ENCODE data around the gene FRY. TPM values are rescaled to one million over a fixed set of nuclear protein-coding genes. Genes with fewer than 3 reads are reported as not detected.

FRY gene
- total RNA-seq, 1 donor, result 12.3 TPM

- Histone ChIP-seq H4K20me1 (ENCODE audit: insufficient read depth, low read length) (no peaks in the 10 kb centered on the region), H3K4me1 (ENCODE audit: insufficient read depth, low read length) (no peaks in the 10 kb centered on the region), H3K79me2 (ENCODE audit: insufficient read depth, low read length) (no peaks in the 10 kb centered on the region), H3K4me2 (ENCODE audit: insufficient read depth, low read length) (no peak overlapping the region), H3K36me3 (ENCODE audit: insufficient read depth, low read length) (no peaks in the 10 kb centered on the region), H2AFZ (ENCODE audit: low read length) (no peak overlapping the region), H3K27me3 (ENCODE audit: insufficient read depth, low read length) (no peaks in the 10 kb centered on the region), H3K27ac (ENCODE audit: low read depth, low read length) (no peak overlapping the region), H3K9me3 (ENCODE audit: low read depth, low read length) (no peaks in the 10 kb centered on the region), H3K4me3 (ENCODE audit: insufficient read depth, low read length) (no peak overlapping the region)
- no peak for DNase-seq (ENCODE audit: insufficient read length, low spot score, missing footprints)
- no peak for TF ChIP-seq CTCF (IDR thresholded peaks at IDR 0.05; ENCODE audit: extremely low read depth, low read depth, low read length)
These were observed 171.6 kb downstream of the FRY start for GRCh38 chr13:32203221-32203620.

GRCh38 chr13:32203736-32204135 lies 172.2 kb downstream of the FRY start:
- no peaks in the 10 kb centered on the region for H3K79me2 ChIP-seq (ENCODE audit: insufficient read depth, low read length)
- H3K4me2 ChIP-seq (ENCODE audit: insufficient read depth, low read length), result no peak overlapping the region
- H3K9me3 ChIP-seq (ENCODE audit: low read depth, low read length), result no peaks in the 10 kb centered on the region
- no peaks in the 10 kb centered on the region for H3K36me3 ChIP-seq (ENCODE audit: insufficient read depth, low read length)
- no peaks in the 10 kb centered on the region for H3K4me1 ChIP-seq (ENCODE audit: insufficient read depth, low read length)
- no peak for TF ChIP-seq CTCF (IDR thresholded peaks at IDR 0.05; ENCODE audit: extremely low read depth, low read depth, low read length)
- no peaks in the 10 kb centered on the region for H4K20me1 ChIP-seq (ENCODE audit: insufficient read depth, low read length)
- H3K4me3 ChIP-seq (ENCODE audit: insufficient read depth, low read length), result no peak overlapping the region
- H3K27ac ChIP-seq (ENCODE audit: low read depth, low read length), result no peak overlapping the region
- DNase-seq (ENCODE audit: insufficient read length, low spot score, missing footprints), result no peak
- no peak overlapping the region for H2AFZ ChIP-seq (ENCODE audit: low read length)
- no peaks in the 10 kb centered on the region for H3K27me3 ChIP-seq (ENCODE audit: insufficient read depth, low read length)

- H3K27me3 ChIP-seq (ENCODE audit: insufficient read depth, low read length), result no peaks in the 10 kb centered on the region
- TF ChIP-seq CTCF (IDR thresholded peaks at IDR 0.05; ENCODE audit: extremely low read depth, low read depth, low read length), result no peak
- H3K9me3 ChIP-seq (ENCODE audit: low read depth, low read length), result no peaks in the 10 kb centered on the region
- DNase-seq (ENCODE audit: insufficient read length, low spot score, missing footprints), result no peak
- no peak overlapping the region for H2AFZ ChIP-seq (ENCODE audit: low read length)
- H3K27ac ChIP-seq (ENCODE audit: low read depth, low read length), result no peak overlapping the region
- H3K4me2 ChIP-seq (ENCODE audit: insufficient read depth, low read length), result no peak overlapping the region
- peaks cover 6% of the 10 kb centered on the region for H3K4me1 ChIP-seq (ENCODE audit: insufficient read depth, low read length)
- no peaks in the 10 kb centered on the region for H3K36me3 ChIP-seq (ENCODE audit: insufficient read depth, low read length)
- no peaks in the 10 kb centered on the region for H3K79me2 ChIP-seq (ENCODE audit: insufficient read depth, low read length)
- no peaks in the 10 kb centered on the region for H4K20me1 ChIP-seq (ENCODE audit: insufficient read depth, low read length)
- no peak overlapping the region for H3K4me3 ChIP-seq (ENCODE audit: insufficient read depth, low read length)
These were observed 174.0 kb downstream of the FRY start for GRCh38 chr13:32205431-32206096.

- no peaks in the 10 kb centered on the region for H3K9me3 ChIP-seq (ENCODE audit: low read depth, low read length)
- H3K79me2 ChIP-seq (ENCODE audit: insufficient read depth, low read length), result no peaks in the 10 kb centered on the region
- no peak for TF ChIP-seq CTCF (IDR thresholded peaks at IDR 0.05; ENCODE audit: extremely low read depth, low read depth, low read length)
- no peaks in the 10 kb centered on the region for H4K20me1 ChIP-seq (ENCODE audit: insufficient read depth, low read length)
- H3K4me3 ChIP-seq (ENCODE audit: insufficient read depth, low read length), result no peak overlapping the region
- no peaks in the 10 kb centered on the region for H3K27me3 ChIP-seq (ENCODE audit: insufficient read depth, low read length)
- no peaks in the 10 kb centered on the region for H3K36me3 ChIP-seq (ENCODE audit: insufficient read depth, low read length)
- DNase-seq (ENCODE audit: insufficient read length, low spot score, missing footprints), result peak; percentile 57
- H3K4me2 ChIP-seq (ENCODE audit: insufficient read depth, low read length), result no peak overlapping the region
- no peak overlapping the region for H2AFZ ChIP-seq (ENCODE audit: low read length)
- H3K27ac ChIP-seq (ENCODE audit: low read depth, low read length), result no peak overlapping the region
- peaks cover 7% of the 10 kb centered on the region for H3K4me1 ChIP-seq (ENCODE audit: insufficient read depth, low read length)
These were observed 174.6 kb downstream of the FRY start for GRCh38 chr13:32206097-32206740.
